ENCODE measurements around the gene ATRNL1. TPM values are rescaled to one million over a fixed set of nuclear protein-coding genes. Genes with fewer than 3 reads are reported as not detected.
A peak's percentile ranks its signal among the peaks of the same experiment; 100 is the strongest.

ATRNL1 gene
- total and polyA plus RNA-seq, 2 experiments from 2014 or later, result not detected

GRCh38 chr10:115073796-115074195 is 19.4 kb upstream of the ATRNL1 start:
- no peaks in the 10 kb centered on the region for H3K4me1 ChIP-seq (ENCODE audit: insufficient read depth)
- no peaks in the 10 kb centered on the region for H3K9me3 ChIP-seq (ENCODE audit: low read depth)
- H3K79me2 ChIP-seq (ENCODE audit: insufficient read depth), result no peaks in the 10 kb centered on the region
- no peak overlapping the region for H3K9ac ChIP-seq
- DNase-seq, result no peak
- H3F3A ChIP-seq (ENCODE audit: insufficient read depth), result no peaks in the 10 kb centered on the region
- no peak overlapping the region for H2AFZ ChIP-seq
- no peaks in the 10 kb centered on the region for H3K36me3 ChIP-seq (ENCODE audit: low read depth)
- no peak overlapping the region for H3K4me3 ChIP-seq
- no peaks in the 10 kb centered on the region for H3K9me2 ChIP-seq (ENCODE audit: insufficient read depth)
- H3K27me3 ChIP-seq (replicated peaks; ENCODE audit: insufficient read depth), result 0 out of 2 replicates have a peak, but pooled peaks cover 6% of the 10 kb centered on the region
- H3K4me2 ChIP-seq (ENCODE audit: unreplicated experiment), result no peak overlapping the region
- in situ Hi-C loops (cut with MboI), result no loop called here
- 6 to 9% methylated on average over 1 of the region's 1 CpG for WGBS, 2 experiments (ENCODE audit: low coverage in 1 of 2, low lambda C conversion rate in 2 of 2, missing lambda C conversion rate in 2 of 2)
- H4K20me1 ChIP-seq (ENCODE audit: insufficient read depth), result no peaks in the 10 kb centered on the region
- H3K27ac ChIP-seq, result no peak overlapping the region
- no peak for TF ChIP-seq EZH2phosphoT487 (IDR thresholded peaks at IDR 0.05; ENCODE audit: insufficient read depth, low read depth)
- TF ChIP-seq EZH2 (IDR thresholded peaks at IDR 0.05; ENCODE audit: insufficient read depth, poor library complexity, severe bottlenecking), result no peak

- Histone ChIP-seq H3K27ac (no peak overlapping the region), H3K4me2 (ENCODE audit: unreplicated experiment) (no peak overlapping the region), H3K9me3 (ENCODE audit: low read depth) (no peaks in the 10 kb centered on the region), H3K9me2 (ENCODE audit: insufficient read depth) (no peaks in the 10 kb centered on the region), H3K36me3 (ENCODE audit: low read depth) (no peaks in the 10 kb centered on the region), H3K4me1 (ENCODE audit: insufficient read depth) (no peaks in the 10 kb centered on the region), H3K27me3 (replicated peaks; ENCODE audit: insufficient read depth) (no peaks in the 10 kb centered on the region; the same call in 1 of the 2 replicates), H3F3A (ENCODE audit: insufficient read depth) (no peaks in the 10 kb centered on the region), H2AFZ (no peak overlapping the region), H3K4me3 (no peak overlapping the region), H3K9ac (no peak overlapping the region), H3K79me2 (ENCODE audit: insufficient read depth) (no peaks in the 10 kb centered on the region), H4K20me1 (ENCODE audit: insufficient read depth) (no peaks in the 10 kb centered on the region)
- peak; percentile 13 for DNase-seq
- WGBS, 2 experiments (ENCODE audit: low coverage in 1 of 2, low lambda C conversion rate in 2 of 2, missing lambda C conversion rate in 2 of 2), result 36 to 37% methylated on average over 2 of the region's 2 CpGs
- in situ Hi-C loops (cut with MboI), result no loop called here
- TF ChIP-seq EZH2phosphoT487 (IDR thresholded peaks at IDR 0.05; ENCODE audit: insufficient read depth, low read depth), result no peak
- TF ChIP-seq EZH2 (IDR thresholded peaks at IDR 0.05; ENCODE audit: insufficient read depth, poor library complexity, severe bottlenecking), result no peak
Observed at GRCh38 chr10:115082506-115082905, 10.7 kb upstream of the ATRNL1 start.

DNA sequence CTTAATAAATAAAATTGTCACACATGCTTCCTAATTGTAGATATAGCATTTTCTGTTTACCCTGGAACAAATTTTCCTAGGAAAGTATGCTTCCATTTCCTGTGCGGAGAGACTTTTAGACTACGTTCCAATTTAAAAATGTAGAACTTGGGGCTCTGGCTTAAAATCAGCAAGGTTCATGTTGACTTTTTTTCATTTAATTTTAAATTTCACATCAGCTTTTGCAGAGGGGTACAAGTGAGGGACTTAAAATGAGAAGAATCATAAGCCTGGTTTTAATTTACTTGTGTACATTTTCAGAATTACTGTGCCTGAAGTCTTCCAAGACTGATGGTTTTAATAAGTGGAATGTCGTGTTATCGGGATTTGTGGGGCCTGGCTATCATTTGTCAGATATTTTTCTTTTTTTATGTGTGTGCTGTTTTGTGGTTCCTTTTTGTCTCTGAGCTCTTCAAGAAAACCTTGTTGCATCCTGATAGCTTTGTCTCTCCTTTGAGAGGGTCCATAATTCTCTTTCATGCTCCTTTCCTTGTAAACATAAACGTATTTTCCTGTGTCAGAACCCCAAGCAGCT is 8.8 kb upstream of the ATRNL1 start:
- H3K9me2 ChIP-seq (ENCODE audit: insufficient read depth), result no peaks in the 10 kb centered on the region
- in situ Hi-C loops (cut with MboI), result no loop called here
- 12 to 16% methylated on average over 5 of the region's 5 CpGs for WGBS, 2 experiments (ENCODE audit: low coverage in 1 of 2, low lambda C conversion rate in 2 of 2, missing lambda C conversion rate in 2 of 2)
- H4K20me1 ChIP-seq (ENCODE audit: insufficient read depth), result no peaks in the 10 kb centered on the region
- DNase-seq, result no peak
- H3K4me3 ChIP-seq, result no peak overlapping the region
- H3K27me3 ChIP-seq (replicated peaks; ENCODE audit: insufficient read depth), result no peaks in the 10 kb centered on the region; the same call in 1 of the 2 replicates
- no peak overlapping the region for H3K27ac ChIP-seq
- no peaks in the 10 kb centered on the region for H3F3A ChIP-seq (ENCODE audit: insufficient read depth)
- no peaks in the 10 kb centered on the region for H3K9me3 ChIP-seq (ENCODE audit: low read depth)
- no peaks in the 10 kb centered on the region for H3K79me2 ChIP-seq (ENCODE audit: insufficient read depth)
- H3K4me1 ChIP-seq (ENCODE audit: insufficient read depth), result no peaks in the 10 kb centered on the region
- H3K4me2 ChIP-seq (ENCODE audit: unreplicated experiment), result no peak overlapping the region
- TF ChIP-seq EZH2 (IDR thresholded peaks at IDR 0.05; ENCODE audit: insufficient read depth, poor library complexity, severe bottlenecking), result no peak
- TF ChIP-seq EZH2phosphoT487 (IDR thresholded peaks at IDR 0.05; ENCODE audit: insufficient read depth, low read depth), result no peak
- no peak overlapping the region for H2AFZ ChIP-seq
- no peak overlapping the region for H3K9ac ChIP-seq
- H3K36me3 ChIP-seq (ENCODE audit: low read depth), result no peaks in the 10 kb centered on the region

- in situ Hi-C loops (cut with MboI), result no loop called here
- Histone ChIP-seq H3K9me2 (ENCODE audit: insufficient read depth) (no peaks in the 10 kb centered on the region), H3K27me3 (replicated peaks; ENCODE audit: insufficient read depth) (peaks cover 57% of the 10 kb centered on the region), H3K36me3 (ENCODE audit: low read depth) (no peaks in the 10 kb centered on the region), H3K4me1 (ENCODE audit: insufficient read depth) (no peaks in the 10 kb centered on the region), H3K27ac (no peak overlapping the region), H4K20me1 (ENCODE audit: insufficient read depth) (no peaks in the 10 kb centered on the region), H3K79me2 (ENCODE audit: insufficient read depth) (no peaks in the 10 kb centered on the region), H3K4me2 (ENCODE audit: unreplicated experiment) (no peak overlapping the region), H3K9me3 (ENCODE audit: low read depth) (no peaks in the 10 kb centered on the region), H2AFZ (no peak overlapping the region), H3F3A (ENCODE audit: insufficient read depth) (no peaks in the 10 kb centered on the region), H3K4me3 (no peak overlapping the region), H3K9ac (no peak overlapping the region)
- no peak for DNase-seq
- 91% methylated on average over 6 of the region's 6 CpGs for WGBS, 2 experiments (ENCODE audit: low coverage in 1 of 2, low lambda C conversion rate in 2 of 2, missing lambda C conversion rate in 2 of 2)
- TF ChIP-seq EZH2phosphoT487 (IDR thresholded peaks at IDR 0.05; ENCODE audit: insufficient read depth, low read depth) (no peak), EZH2 (IDR thresholded peaks at IDR 0.05; ENCODE audit: insufficient read depth, poor library complexity, severe bottlenecking) (no peak)
Observed at GRCh38 chr10:115091161-115091560, 2.0 kb upstream of the ATRNL1 start.

DNA sequence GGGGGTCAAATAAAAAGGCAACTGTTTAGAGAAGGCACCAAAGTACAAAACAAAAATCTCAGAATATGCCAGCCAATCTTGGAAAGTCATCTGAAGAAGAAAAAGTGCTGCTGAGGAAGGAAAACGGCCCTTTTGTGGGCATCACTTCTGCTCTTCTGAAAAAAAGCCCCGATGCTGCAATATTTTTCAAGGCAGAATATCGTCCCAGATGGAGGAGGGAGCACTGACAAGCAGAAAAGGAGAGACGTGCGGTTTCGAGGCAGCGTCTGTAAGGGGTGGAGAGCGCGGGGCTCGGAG is 959 bp upstream of the ATRNL1 start:
- in situ Hi-C loops (cut with MboI), result no loop called here
- Histone ChIP-seq H3K9ac (no peak overlapping the region), H3K9me2 (ENCODE audit: insufficient read depth) (no peaks in the 10 kb centered on the region), H3K4me3 (peak overlapping the region; percentile 66), H3K27ac (no peak overlapping the region), H2AFZ (peak overlapping the region; percentile 71), H4K20me1 (ENCODE audit: insufficient read depth) (no peaks in the 10 kb centered on the region), H3K79me2 (ENCODE audit: insufficient read depth) (no peaks in the 10 kb centered on the region), H3F3A (ENCODE audit: insufficient read depth) (no peaks in the 10 kb centered on the region), H3K36me3 (ENCODE audit: low read depth) (no peaks in the 10 kb centered on the region), H3K4me2 (ENCODE audit: unreplicated experiment) (peak overlapping the region; percentile 67), H3K27me3 (replicated peaks; ENCODE audit: insufficient read depth) (peaks cover 64% of the 10 kb centered on the region), H3K4me1 (ENCODE audit: insufficient read depth) (no peaks in the 10 kb centered on the region), H3K9me3 (ENCODE audit: low read depth) (no peaks in the 10 kb centered on the region)
- TF ChIP-seq EZH2 (IDR thresholded peaks at IDR 0.05; ENCODE audit: insufficient read depth, poor library complexity, severe bottlenecking) (no peak), EZH2phosphoT487 (IDR thresholded peaks at IDR 0.05; ENCODE audit: insufficient read depth, low read depth) (no peak)
- 8 to 10% methylated on average over 10 of the region's 10 CpGs for WGBS, 2 experiments (ENCODE audit: low coverage in 1 of 2, low lambda C conversion rate in 2 of 2, missing lambda C conversion rate in 2 of 2)
- DNase-seq, result peak; percentile 26
